Activated CD4-positive, alpha-beta memory T cell treated with anti-CD3 and anti-CD28 coated beads, Interleukin-2, amount 10 ng/mL, durations not matched to agents 7 days and 5 days (primary cell): ENCODE data around the gene MAN1A1. TPM values are rescaled to one million over a fixed set of nuclear protein-coding genes. Genes with fewer than 3 reads are reported as not detected.

ENCODE experiments used
- CTCF ChIA-PET: fragments of 350-600 bp; sonication (Branson Sonifier 250); formaldehyde crosslinking; loops from one replicate; lab custom pipeline; 2021; ENCODE audit warnings: antibody characterized with exemption, inconsistent platforms; lab: Charles Lee
- POLR2A ChIA-PET: fragments of 350-600 bp; sonication (Branson Sonifier 250); formaldehyde crosslinking; loops from one replicate; lab custom pipeline; 2021; ENCODE audit warnings: antibody characterized with exemption; lab: Charles Lee
- DNase-seq: peaks from one replicate; pipeline ENCODE4 v3.0.0-alpha.2; 2020
- H3K27ac Mint-ChIP-seq: one replicate; pipeline ENCODE4 v1.8.0; 2021; ENCODE audit warnings: mild to moderate bottlenecking, mixed read lengths
- H3K27me3 Mint-ChIP-seq: one replicate; pipeline ENCODE4 v1.8.0; 2021; ENCODE audit warnings: mixed read lengths
- H3K36me3 Mint-ChIP-seq: one replicate; pipeline ENCODE4 v1.8.0; 2021; ENCODE audit warnings: low read depth, mixed read lengths
- H3K4me1 Mint-ChIP-seq: one replicate; pipeline ENCODE4 v1.8.0; 2021; ENCODE audit warnings: mixed read lengths
- H3K4me3 Mint-ChIP-seq: one replicate; pipeline ENCODE4 v1.8.0; 2021; ENCODE audit warnings: mild to moderate bottlenecking, mixed read lengths
- H3K9me3 Mint-ChIP-seq: one replicate; pipeline ENCODE4 v1.8.0; 2021; ENCODE audit warnings: mixed read lengths
- total RNA-seq, 2 experiments: library from RNA; stranded (reverse); gene quantifications; one replicate each; pipeline ENCODE4 v1.2.3, GENCODE V29; 2021

MAN1A1 gene
- total RNA-seq, 2 experiments from 2014 or later = 21.6 to 22.0 TPM

- H3K9me3 Mint-ChIP-seq = no peaks in the 10 kb centered on the region
- no peak overlapping the region for H3K4me3 Mint-ChIP-seq
- no peaks in the 10 kb centered on the region for H3K27me3 Mint-ChIP-seq
- POLR2A ChIA-PET = no interaction called here
- peaks cover 8% of the 10 kb centered on the region for H3K4me1 Mint-ChIP-seq
- no peak for DNase-seq
- CTCF ChIA-PET = no interaction called here
- no peak overlapping the region for H3K27ac Mint-ChIP-seq
- peaks cover 38% of the 10 kb centered on the region for H3K36me3 Mint-ChIP-seq
These were observed 59.3 kb downstream of the MAN1A1 start for GRCh38 chr6:119290306-119290705.

- Mint-ChIP-seq H3K27ac (no peak overlapping the region), H3K9me3 (no peaks in the 10 kb centered on the region), H3K4me3 (no peak overlapping the region), H3K36me3 (peaks cover 35% of the 10 kb centered on the region), H3K4me1 (peaks cover 2% of the 10 kb centered on the region), H3K27me3 (no peaks in the 10 kb centered on the region)
- CTCF ChIA-PET = no interaction called here
- POLR2A ChIA-PET = no interaction called here
- no peak for DNase-seq
These were observed 59.9 kb downstream of the MAN1A1 start for GRCh38 chr6:119289651-119290050.

GRCh38 chr6:119285908-119286625 lies 63.5 kb downstream of the MAN1A1 start:
- no peaks in the 10 kb centered on the region for H3K27me3 Mint-ChIP-seq
- DNase-seq = no peak
- ChIA-PET POLR2A (no interaction called here), CTCF (no interaction called here)
- peaks cover 37% of the 10 kb centered on the region for H3K36me3 Mint-ChIP-seq
- peaks cover 4% of the 10 kb centered on the region for H3K4me1 Mint-ChIP-seq
- no peaks in the 10 kb centered on the region for H3K9me3 Mint-ChIP-seq
- H3K4me3 Mint-ChIP-seq = no peak overlapping the region
- H3K27ac Mint-ChIP-seq = no peak overlapping the region

GRCh38 chr6:119284861-119285521 lies 64.6 kb downstream of the MAN1A1 start:
- Mint-ChIP-seq H3K27me3 (no peaks in the 10 kb centered on the region), H3K4me1 (peaks cover 4% of the 10 kb centered on the region), H3K4me3 (no peak overlapping the region), H3K9me3 (no peaks in the 10 kb centered on the region), H3K36me3 (peaks cover 35% of the 10 kb centered on the region), H3K27ac (no peak overlapping the region)
- POLR2A ChIA-PET = no interaction called here
- CTCF ChIA-PET = no interaction called here
- DNase-seq = peak; percentile 27

- H3K36me3 Mint-ChIP-seq = peaks cover 30% of the 10 kb centered on the region
- POLR2A ChIA-PET = no interaction called here
- H3K4me3 Mint-ChIP-seq = no peak overlapping the region
- H3K4me1 Mint-ChIP-seq = peaks cover 4% of the 10 kb centered on the region
- CTCF ChIA-PET = no interaction called here
- no peak for DNase-seq
- H3K9me3 Mint-ChIP-seq = no peaks in the 10 kb centered on the region
- no peaks in the 10 kb centered on the region for H3K27me3 Mint-ChIP-seq
- H3K27ac Mint-ChIP-seq = no peak overlapping the region
These were observed 65.5 kb downstream of the MAN1A1 start for GRCh38 chr6:119283979-119284545.

- POLR2A ChIA-PET = no interaction called here
- H3K9me3 Mint-ChIP-seq = no peaks in the 10 kb centered on the region
- H3K4me3 Mint-ChIP-seq = no peak overlapping the region
- CTCF ChIA-PET = no interaction called here
- no peaks in the 10 kb centered on the region for H3K27me3 Mint-ChIP-seq
- DNase-seq = no peak
- peaks cover 30% of the 10 kb centered on the region for H3K36me3 Mint-ChIP-seq
- H3K27ac Mint-ChIP-seq = no peak overlapping the region
- peaks cover 4% of the 10 kb centered on the region for H3K4me1 Mint-ChIP-seq
These were observed 66.3 kb downstream of the MAN1A1 start for GRCh38 chr6:119283214-119283613.

- Mint-ChIP-seq H3K4me1 (peaks cover 4% of the 10 kb centered on the region), H3K27ac (no peak overlapping the region), H3K4me3 (no peak overlapping the region), H3K27me3 (no peaks in the 10 kb centered on the region), H3K9me3 (peaks cover under 1% of the 10 kb centered on the region), H3K36me3 (peaks cover 25% of the 10 kb centered on the region)
- no peak for DNase-seq
- POLR2A ChIA-PET = interaction anchor here (0.6 kb wide), 1 partner anchor 70 kb away, joined by 3 read pairs; no protein-coding TSS in a partner anchor
- CTCF ChIA-PET = no interaction called here
These were observed 68.9 kb downstream of the MAN1A1 start for GRCh38 chr6:119280668-119281067.

- no peak overlapping the region for H3K4me3 Mint-ChIP-seq
- no peak overlapping the region for H3K27ac Mint-ChIP-seq
- ChIA-PET POLR2A (no interaction called here), CTCF (no interaction called here)
- no peak for DNase-seq
- H3K27me3 Mint-ChIP-seq = no peaks in the 10 kb centered on the region
- peaks cover 4% of the 10 kb centered on the region for H3K4me1 Mint-ChIP-seq
- peaks cover 27% of the 10 kb centered on the region for H3K36me3 Mint-ChIP-seq
- H3K9me3 Mint-ChIP-seq = peaks cover 2% of the 10 kb centered on the region
These were observed 69.5 kb downstream of the MAN1A1 start for GRCh38 chr6:119280080-119280479.

- Mint-ChIP-seq H3K4me1 (peaks cover 4% of the 10 kb centered on the region), H3K4me3 (no peak overlapping the region), H3K9me3 (peaks cover 2% of the 10 kb centered on the region), H3K36me3 (peaks cover 26% of the 10 kb centered on the region), H3K27ac (no peak overlapping the region), H3K27me3 (no peaks in the 10 kb centered on the region)
- CTCF ChIA-PET = interaction anchor here (1.0 kb wide), 1 partner anchor 35 kb away, joined by 3 read pairs; no protein-coding TSS in a partner anchor
- POLR2A ChIA-PET = no interaction called here
- DNase-seq = no peak
These were observed 70.9 kb downstream of the MAN1A1 start for GRCh38 chr6:119278625-119279024.

GRCh38 chr6:119277052-119277451 lies 72.5 kb downstream of the MAN1A1 start:
- ChIA-PET CTCF (interaction anchor here (0.7 kb wide), 1 partner anchor 11 kb away, joined by 3 read pairs; no protein-coding TSS in a partner anchor), POLR2A (no interaction called here)
- DNase-seq = no peak
- no peaks in the 10 kb centered on the region for H3K27me3 Mint-ChIP-seq
- H3K4me3 Mint-ChIP-seq = no peak overlapping the region
- H3K9me3 Mint-ChIP-seq = peaks cover 2% of the 10 kb centered on the region
- H3K4me1 Mint-ChIP-seq = no peaks in the 10 kb centered on the region
- H3K27ac Mint-ChIP-seq = no peak overlapping the region
- H3K36me3 Mint-ChIP-seq = peaks cover 25% of the 10 kb centered on the region

GRCh38 chr6:119276211-119276610 lies 73.3 kb downstream of the MAN1A1 start:
- ChIA-PET CTCF (interaction anchor here (0.7 kb wide), 1 partner anchor 146 kb away, joined by 5 read pairs; no protein-coding TSS in a partner anchor), POLR2A (no interaction called here)
- H3K27me3 Mint-ChIP-seq = no peaks in the 10 kb centered on the region
- peaks cover 22% of the 10 kb centered on the region for H3K36me3 Mint-ChIP-seq
- H3K4me3 Mint-ChIP-seq = no peak overlapping the region
- peaks cover 5% of the 10 kb centered on the region for H3K9me3 Mint-ChIP-seq
- H3K27ac Mint-ChIP-seq = no peak overlapping the region
- no peak for DNase-seq
- no peaks in the 10 kb centered on the region for H3K4me1 Mint-ChIP-seq

GRCh38 chr6:119274197-119274595 lies 75.4 kb downstream of the MAN1A1 start:
- H3K4me1 Mint-ChIP-seq = no peaks in the 10 kb centered on the region
- no peak overlapping the region for H3K4me3 Mint-ChIP-seq
- ChIA-PET POLR2A (no interaction called here), CTCF (no interaction called here)
- no peaks in the 10 kb centered on the region for H3K27me3 Mint-ChIP-seq
- H3K36me3 Mint-ChIP-seq = peaks cover 32% of the 10 kb centered on the region
- H3K27ac Mint-ChIP-seq = no peak overlapping the region
- no peak for DNase-seq
- H3K9me3 Mint-ChIP-seq = peaks cover 16% of the 10 kb centered on the region
